Pericardium fibroblast (primary cell): Measurements from ENCODE around the gene INPP5J. TPM values are rescaled to one million over a fixed set of nuclear protein-coding genes. Genes with fewer than 3 reads are reported as not detected.

ENCODE experiments used
- total RNA-seq: library from RNA; depleted of rRNA; stranded (reverse); fragments of >200 nt; gene quantifications from 2 replicates; pipeline ENCODE4 v1.2.3, GENCODE V29; 2015

Gene INPP5J, protein sequence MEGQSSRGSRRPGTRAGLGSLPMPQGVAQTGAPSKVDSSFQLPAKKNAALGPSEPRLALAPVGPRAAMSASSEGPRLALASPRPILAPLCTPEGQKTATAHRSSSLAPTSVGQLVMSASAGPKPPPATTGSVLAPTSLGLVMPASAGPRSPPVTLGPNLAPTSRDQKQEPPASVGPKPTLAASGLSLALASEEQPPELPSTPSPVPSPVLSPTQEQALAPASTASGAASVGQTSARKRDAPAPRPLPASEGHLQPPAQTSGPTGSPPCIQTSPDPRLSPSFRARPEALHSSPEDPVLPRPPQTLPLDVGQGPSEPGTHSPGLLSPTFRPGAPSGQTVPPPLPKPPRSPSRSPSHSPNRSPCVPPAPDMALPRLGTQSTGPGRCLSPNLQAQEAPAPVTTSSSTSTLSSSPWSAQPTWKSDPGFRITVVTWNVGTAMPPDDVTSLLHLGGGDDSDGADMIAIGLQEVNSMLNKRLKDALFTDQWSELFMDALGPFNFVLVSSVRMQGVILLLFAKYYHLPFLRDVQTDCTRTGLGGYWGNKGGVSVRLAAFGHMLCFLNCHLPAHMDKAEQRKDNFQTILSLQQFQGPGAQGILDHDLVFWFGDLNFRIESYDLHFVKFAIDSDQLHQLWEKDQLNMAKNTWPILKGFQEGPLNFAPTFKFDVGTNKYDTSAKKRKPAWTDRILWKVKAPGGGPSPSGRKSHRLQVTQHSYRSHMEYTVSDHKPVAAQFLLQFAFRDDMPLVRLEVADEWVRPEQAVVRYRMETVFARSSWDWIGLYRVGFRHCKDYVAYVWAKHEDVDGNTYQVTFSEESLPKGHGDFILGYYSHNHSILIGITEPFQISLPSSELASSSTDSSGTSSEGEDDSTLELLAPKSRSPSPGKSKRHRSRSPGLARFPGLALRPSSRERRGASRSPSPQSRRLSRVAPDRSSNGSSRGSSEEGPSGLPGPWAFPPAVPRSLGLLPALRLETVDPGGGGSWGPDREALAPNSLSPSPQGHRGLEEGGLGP
- total RNA-seq = 0.12 and 0.17 TPM in 2 replicates

DNA sequence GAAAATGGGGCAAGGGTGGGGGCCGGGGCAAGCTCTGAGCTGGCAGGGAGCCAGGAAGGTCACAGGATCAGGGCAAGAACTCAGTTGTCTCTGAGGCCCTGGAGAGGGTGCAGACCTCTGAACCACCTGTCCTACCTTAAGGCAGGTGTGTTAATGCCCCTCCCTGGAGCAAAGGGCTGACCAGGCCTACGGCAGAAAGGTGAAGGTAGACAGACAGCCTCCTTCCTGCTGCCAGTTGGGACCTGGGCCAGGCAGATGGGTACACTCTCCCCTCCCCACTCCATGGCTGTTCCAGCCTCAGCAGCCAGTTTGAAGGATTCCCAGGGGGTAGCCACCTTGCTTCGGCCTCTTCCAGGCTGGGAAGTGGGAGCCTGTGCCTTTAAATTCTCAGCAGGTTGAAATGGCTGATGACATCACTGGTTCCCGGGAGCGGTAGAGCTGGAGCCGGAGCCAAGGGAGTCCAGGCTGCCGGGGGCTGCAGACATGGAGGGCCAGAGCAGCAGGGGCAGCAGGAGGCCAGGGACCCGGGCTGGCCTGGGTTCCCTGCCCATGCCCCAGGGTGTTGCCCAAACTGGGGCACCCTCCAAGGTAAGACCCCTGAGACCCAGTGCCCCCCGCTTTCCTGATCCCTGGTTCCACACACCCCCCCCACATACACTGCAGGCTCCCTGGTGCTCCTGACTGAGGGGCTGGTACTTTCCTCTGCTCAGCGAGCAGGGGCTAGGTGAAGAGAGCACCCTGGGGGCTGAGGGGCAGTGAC is at the start of gene INPP5J:
Gene INPP5J (plus strand): TSS at position 435 of the 760 bp plus-strand sequence. CDS start 49 bp downstream, at position 484.

DNA sequence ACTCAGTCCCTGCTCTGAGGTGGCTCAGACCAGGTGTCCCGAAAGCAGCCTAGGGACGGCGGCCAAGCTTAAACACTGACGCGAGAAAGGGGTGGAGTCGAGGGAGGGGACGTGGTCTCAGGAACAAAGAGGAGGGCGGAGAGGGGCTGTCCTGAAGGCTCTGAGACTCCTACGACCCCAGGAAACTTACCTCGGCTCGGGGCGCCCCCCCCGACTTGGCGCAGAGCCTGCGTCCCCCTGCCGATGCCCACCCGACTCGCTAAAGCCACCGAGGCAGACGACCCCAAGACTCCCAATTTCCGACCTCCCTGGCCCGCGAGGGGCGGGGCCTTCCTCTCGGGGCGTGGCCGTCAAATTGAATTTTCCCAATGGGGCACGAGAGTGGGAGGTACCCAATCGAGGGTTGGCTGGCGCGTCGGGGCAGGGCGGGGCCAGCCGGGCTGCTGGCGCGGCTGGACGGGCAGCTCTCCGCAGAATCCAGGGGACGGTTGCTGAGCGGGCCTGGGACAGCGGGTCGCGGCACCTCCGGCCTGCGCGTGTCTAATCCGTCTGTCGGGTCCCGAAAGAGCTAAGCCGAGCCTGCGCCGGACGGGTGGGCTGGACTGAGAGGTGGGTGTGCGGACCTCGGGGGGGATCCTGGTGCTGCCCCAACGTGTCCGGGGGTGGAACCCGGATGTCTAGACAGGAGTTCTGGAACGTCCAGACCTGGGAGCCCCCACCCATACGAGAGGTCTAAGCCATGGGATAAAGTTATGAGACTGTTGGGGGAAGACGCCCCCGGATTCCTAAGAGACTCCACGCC is 41.7 kb upstream of the INPP5J start, which contains the start of gene SMTN:
Gene SMTN (plus strand): TSS at position 471 of the 802 bp plus-strand sequence. CDS start 1,941 bp downstream, outside the sequence.

DNA sequence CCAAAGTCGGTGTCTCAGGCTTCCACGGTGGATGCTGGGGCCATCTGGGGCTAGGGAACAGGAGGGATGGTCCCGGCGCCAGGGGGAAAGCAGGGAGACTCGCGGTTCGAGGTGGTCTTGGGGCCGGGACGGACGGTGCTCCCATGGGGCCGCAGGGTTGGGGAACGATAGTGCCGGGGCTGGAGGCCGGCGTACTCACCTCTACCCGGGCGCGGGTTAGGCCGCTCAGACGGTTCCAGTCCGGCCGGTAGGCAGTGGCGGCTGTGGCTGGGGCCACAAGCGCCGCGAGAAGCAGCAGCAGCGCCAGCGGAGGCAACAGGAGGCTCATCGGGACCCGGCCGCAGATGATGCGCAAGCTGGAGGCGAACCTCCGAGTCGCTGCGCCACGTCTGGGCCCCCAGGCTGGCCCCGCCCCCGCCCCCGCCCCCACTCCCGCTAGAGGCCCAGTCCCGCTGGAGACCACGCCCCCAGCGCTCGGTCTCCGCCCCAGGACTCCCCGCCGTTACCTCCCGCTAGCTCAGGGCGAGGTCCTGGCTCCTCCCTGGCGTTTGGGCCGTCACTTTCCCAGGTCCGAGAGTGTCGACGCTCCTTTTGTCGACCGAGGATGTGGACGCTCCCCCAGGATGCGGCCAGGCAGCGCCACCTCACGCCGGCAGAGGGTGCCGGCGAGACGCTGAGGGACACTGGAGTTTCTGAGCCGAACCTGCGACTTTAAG is 15.4 kb upstream of the INPP5J start, which contains the start of gene SELENOM:
Gene SELENOM (minus strand): TSS at position 391 of the 716 bp plus-strand sequence. CDS start 63 bp downstream, at position 328.

DNA sequence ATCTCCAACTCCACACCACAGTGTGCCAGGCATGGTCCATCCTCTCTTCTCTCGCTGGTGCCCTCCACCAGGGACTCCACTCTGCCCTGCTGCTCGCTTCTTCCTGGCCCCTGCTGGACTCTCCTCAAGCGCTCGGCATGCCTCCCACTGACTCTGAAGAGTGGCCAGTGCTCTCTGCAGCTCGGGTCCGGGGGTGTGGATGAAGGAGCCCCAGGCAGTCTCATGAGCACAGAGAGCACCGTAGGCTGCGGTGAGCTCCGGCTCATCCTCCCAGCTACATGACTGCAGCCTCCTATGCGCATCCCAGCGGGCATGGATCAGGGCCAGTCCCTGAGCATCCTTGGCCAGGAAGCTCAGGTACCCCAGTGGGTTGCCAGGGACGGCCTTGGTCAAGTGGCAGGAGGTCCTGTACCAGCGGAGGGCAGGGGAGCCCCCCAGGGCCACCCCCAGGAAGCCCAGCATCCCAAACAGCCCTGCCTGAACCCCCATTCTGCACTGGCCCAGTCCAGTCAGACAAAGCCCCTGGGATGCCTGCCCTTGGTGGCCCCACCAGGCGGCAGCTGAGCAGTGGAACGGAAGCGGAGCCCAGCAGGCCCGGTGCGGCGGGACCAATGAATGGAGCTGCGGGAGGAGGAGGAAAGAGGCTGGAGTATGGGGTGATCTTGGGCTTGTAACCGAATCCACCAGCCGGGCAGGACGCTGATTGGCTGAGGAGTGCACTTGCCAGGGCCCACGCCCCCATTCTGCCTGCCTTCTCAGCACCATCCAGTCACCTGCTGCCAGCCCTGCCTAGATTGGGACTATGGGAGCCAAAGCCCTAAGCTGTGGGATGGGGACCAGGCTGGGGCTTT is 17.3 kb downstream of the INPP5J start, which contains the start of gene PLA2G3:
Gene PLA2G3 (minus strand): TSS at position 643 of the 851 bp plus-strand sequence. CDS start 154 bp downstream, at position 489.

Other genes starting within 250 kb of the INPP5J start
- gene MORC2, start 154.2 kb upstream of the INPP5J start, total RNA-seq = 20.3 and 21.2 TPM in 2 replicates
- 46.6 and 49.4 TPM in 2 replicates for gene TUG1, start 153.7 kb upstream of the INPP5J start, total RNA-seq
- 20.0 and 44.6 TPM in 2 replicates for gene SMTN, start 41.6 kb upstream of the INPP5J start, total RNA-seq
- gene SELENOM, start 15.4 kb upstream of the INPP5J start, total RNA-seq = 226 and 303 TPM in 2 replicates
- 0.09 TPM in 1 of 2 replicates, not detected in the other for gene PLA2G3, start 17.5 kb downstream of the INPP5J start, total RNA-seq
- 24.3 and 25.7 TPM in 2 replicates for gene RNF185, start 37.2 kb downstream of the INPP5J start, total RNA-seq
- gene LIMK2, start 89.3 kb downstream of the INPP5J start, total RNA-seq = 10.0 and 11.6 TPM in 2 replicates
- gene PIK3IP1, start 169.5 kb downstream of the INPP5J start, total RNA-seq = 16.9 and 17.3 TPM in 2 replicates
- gene PATZ1, start 223.4 kb downstream of the INPP5J start, total RNA-seq = 14.4 and 17.3 TPM in 2 replicates